ENCODE measurements around the gene TRANK1.

The TRANK1 gene

GRCh38 chr3:36795622-36796021 lies 149.2 kb downstream of the TRANK1 start:
- TF ChIP-seq SPI1 (IDR thresholded peaks at IDR 0.05; ENCODE audit: borderline replicate concordance, low read depth) (peak; percentile 15; the same call in 1 of the 2 replicates), CTCF (IDR thresholded peaks at IDR 0.05; ENCODE audit: insufficient read depth, low read length) (no peak)
- Histone ChIP-seq H3K4me3 (replicated peaks; ENCODE audit: insufficient read depth, low read length) (no peak overlapping the region), H3K27me3 (ENCODE audit: insufficient read depth, poor library complexity, severe bottlenecking) (no peaks in the 10 kb centered on the region), H3K27ac (replicated peaks) (no peak overlapping the region)
- DNase-seq (ENCODE audit: low read depth in 1 of 2, low spot score in 1 of 2) = no peak

DNA sequence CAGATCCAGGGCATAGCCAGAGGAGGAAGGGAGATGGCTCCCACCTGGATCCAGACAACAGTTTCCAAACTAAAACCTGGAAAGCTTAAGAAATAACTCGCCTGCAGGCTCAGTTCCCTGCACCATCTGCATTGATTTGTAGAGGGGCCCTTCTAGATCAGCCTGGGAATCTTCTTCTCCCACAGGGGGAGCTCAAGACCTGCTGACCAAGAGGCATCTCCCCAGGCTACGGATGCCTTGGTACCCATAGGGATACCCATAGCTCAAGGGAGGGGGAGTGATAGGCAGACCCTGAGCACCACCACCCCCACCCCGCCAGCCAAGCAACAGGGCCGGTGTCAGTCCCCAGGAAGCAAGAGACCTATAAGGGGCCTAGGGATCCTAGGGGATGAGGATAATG lies 152.5 kb downstream of the TRANK1 start:
- Histone ChIP-seq H3K27ac (replicated peaks) (no peak overlapping the region), H3K27me3 (ENCODE audit: insufficient read depth, poor library complexity, severe bottlenecking) (no peaks in the 10 kb centered on the region), H3K4me3 (replicated peaks; ENCODE audit: insufficient read depth, low read length) (no peak overlapping the region)
- no peak for TF ChIP-seq GABPA (IDR thresholded peaks at IDR 0.05; ENCODE audit: low read depth)
- peak; percentile 17 for TF ChIP-seq CTCF (IDR thresholded peaks at IDR 0.05; ENCODE audit: insufficient read depth, low read length)
- peak in 1 of 2 experiments; percentile 35 for DNase-seq (ENCODE audit: low read depth in 1 of 2, low spot score in 1 of 2)

DNA sequence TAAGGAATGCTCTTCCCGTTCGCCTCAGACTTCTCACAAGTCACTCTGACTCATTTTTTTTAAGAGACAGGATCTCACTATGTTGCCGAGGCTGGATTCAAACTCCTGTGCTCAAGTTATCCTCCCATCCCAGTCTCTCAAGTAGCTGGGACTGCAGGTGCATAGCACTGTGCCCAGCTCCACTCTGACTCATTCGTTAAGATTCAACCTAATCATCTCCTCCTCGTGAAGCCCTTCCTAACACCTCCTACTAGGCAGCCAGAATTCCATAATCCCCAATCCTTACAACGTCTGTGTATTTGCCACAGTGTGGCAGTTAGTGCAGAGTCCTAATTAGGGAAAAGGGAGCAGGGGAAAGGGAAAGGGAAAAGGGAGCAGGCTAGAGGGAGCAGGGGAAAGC lies 154.1 kb downstream of the TRANK1 start:
- H3K27ac ChIP-seq (replicated peaks) = no peak overlapping the region
- DNase-seq (ENCODE audit: low read depth in 1 of 2, low spot score in 1 of 2) = no peak
- H3K27me3 ChIP-seq (ENCODE audit: insufficient read depth, poor library complexity, severe bottlenecking) = no peaks in the 10 kb centered on the region
- H3K4me3 ChIP-seq (replicated peaks; ENCODE audit: insufficient read depth, low read length) = no peak overlapping the region
- no peak for TF ChIP-seq POLR2AphosphoS5 (IDR thresholded peaks at IDR 0.05; ENCODE audit: low read depth)
- no peak for TF ChIP-seq SPI1 (IDR thresholded peaks at IDR 0.05; ENCODE audit: borderline replicate concordance, low read depth)
- no peak for TF ChIP-seq CTCF (IDR thresholded peaks at IDR 0.05; ENCODE audit: insufficient read depth, low read length)
- TF ChIP-seq GABPA (IDR thresholded peaks at IDR 0.05; ENCODE audit: low read depth) = no peak
- TF ChIP-seq REST (IDR thresholded peaks at IDR 0.05; ENCODE audit: insufficient replicate concordance, low read depth) = no peak

DNA sequence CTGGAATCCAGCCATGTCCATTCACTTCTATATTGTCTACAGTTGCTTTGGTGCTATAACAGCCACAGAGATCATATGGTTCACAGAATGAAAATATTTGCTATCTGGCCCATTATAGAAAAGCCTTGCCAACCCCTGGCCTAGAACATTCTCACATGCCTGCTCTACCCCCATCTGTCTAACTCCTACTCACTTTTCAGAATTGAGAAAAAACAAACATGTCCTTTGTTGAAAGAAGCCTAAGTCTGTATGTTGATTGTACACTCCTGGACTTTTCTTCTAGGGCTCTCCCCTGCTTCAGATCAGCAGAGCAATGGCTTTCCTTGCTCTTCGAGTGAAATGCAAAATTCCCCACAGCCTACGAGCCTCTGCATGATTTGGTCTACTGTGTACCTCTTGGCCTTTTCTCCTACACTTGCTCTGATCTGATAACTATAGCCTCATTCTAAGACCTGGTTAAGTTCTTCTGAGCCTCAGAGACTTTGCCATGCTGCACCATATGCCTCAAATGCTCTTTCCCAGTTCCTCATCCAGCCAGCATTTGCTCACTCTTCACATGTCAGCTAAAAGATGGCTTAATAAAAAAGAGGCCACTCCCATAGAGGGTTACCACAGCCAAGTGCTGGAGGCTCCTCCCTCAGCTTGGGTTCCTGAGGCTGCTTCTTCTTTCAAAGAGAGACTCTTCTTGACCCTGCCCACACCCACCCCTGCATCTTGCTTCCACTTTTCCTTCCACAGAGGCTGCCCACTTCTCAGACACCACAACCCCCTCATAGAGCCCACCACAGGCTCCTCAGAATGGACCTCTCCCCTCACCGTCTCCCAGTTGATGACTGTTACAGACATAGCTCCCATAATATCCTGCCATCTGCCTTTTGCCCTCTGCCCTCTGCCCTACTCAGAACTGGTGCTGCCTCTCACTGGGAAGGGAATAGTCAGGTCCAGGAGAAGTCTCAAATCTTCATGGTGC lies 157.6 kb downstream of the TRANK1 start:
- TF ChIP-seq GABPA (IDR thresholded peaks at IDR 0.05; ENCODE audit: low read depth) (no peak), SPI1 (IDR thresholded peaks at IDR 0.05; ENCODE audit: borderline replicate concordance, low read depth) (peak; percentile 55; the same call in 1 of the 2 replicates)
- no peaks in the 10 kb centered on the region for H3K27me3 ChIP-seq (ENCODE audit: insufficient read depth, poor library complexity, severe bottlenecking)
- no peak overlapping the region for H3K4me3 ChIP-seq (replicated peaks; ENCODE audit: insufficient read depth, low read length)
- no peak overlapping the region for H3K27ac ChIP-seq (replicated peaks)
- peak; percentile 15 to 76 for DNase-seq (ENCODE audit: low read depth in 1 of 2, low spot score in 1 of 2)

DNA sequence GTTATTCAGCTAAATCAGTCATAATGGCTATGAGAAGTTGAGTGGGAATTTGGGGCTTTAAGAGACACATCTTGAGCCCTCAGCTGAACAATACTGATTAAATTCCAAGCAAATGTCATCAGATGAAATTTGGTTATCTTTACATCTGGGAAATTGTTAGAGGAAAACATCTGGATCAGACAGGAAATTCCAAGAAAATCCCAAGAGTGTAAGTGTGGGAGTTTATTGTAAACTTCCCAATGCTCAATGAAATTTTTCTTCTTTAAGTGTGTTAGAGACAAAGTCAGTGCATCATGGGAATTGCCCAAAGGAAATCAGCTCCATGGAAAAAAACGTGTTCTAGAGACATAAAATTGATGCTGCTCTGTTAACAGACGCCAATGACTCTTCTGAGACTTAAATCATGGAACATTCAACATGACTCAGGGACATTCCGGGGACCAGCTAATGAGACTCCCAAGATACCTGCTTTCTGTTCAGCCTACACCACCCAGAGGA lies 160.7 kb downstream of the TRANK1 start:
- H3K4me3 ChIP-seq (replicated peaks; ENCODE audit: insufficient read depth, low read length) = no peak overlapping the region
- no peak overlapping the region for H3K27ac ChIP-seq (replicated peaks)
- TF ChIP-seq CTCF (IDR thresholded peaks at IDR 0.05; ENCODE audit: insufficient read depth, low read length) (no peak), POLR2AphosphoS5 (IDR thresholded peaks at IDR 0.05; ENCODE audit: low read depth) (no peak), REST (IDR thresholded peaks at IDR 0.05; ENCODE audit: insufficient replicate concordance, low read depth) (no peak), GABPA (IDR thresholded peaks at IDR 0.05; ENCODE audit: low read depth) (no peak), SPI1 (IDR thresholded peaks at IDR 0.05; ENCODE audit: borderline replicate concordance, low read depth) (no peak)
- no peak for DNase-seq (ENCODE audit: low read depth in 1 of 2, low spot score in 1 of 2)
- no peaks in the 10 kb centered on the region for H3K27me3 ChIP-seq (ENCODE audit: insufficient read depth, poor library complexity, severe bottlenecking)
